H9 (cell line): ENCODE results near the gene L1TD1. TPM values are rescaled to one million over a fixed set of nuclear protein-coding genes. Genes with fewer than 3 reads are reported as not detected.

Experiments used
- DNase-seq: peaks from one replicate; pipeline ENCODE4 v3.0.0-alpha.2; 2017
- H2AFZ ChIP-seq: one replicate; pipeline ENCODE4 v1.6.1; 2013; ENCODE audit warnings: mild to moderate bottlenecking, low read length, control low read depth, moderate library complexity
- H2AK5ac ChIP-seq: 2 replicates; pipeline ENCODE4 v1.6.1; 2013; ENCODE audit warnings: low read length, control low read depth, mixed read lengths; ENCODE audit not compliant: insufficient read length
- H2BK120ac ChIP-seq: one replicate; pipeline ENCODE4 v1.6.1; 2013; ENCODE audit warnings: low read depth, mild to moderate bottlenecking, low read length, control low read depth, inconsistent platforms; ENCODE audit not compliant: poor library complexity, severe bottlenecking
- H2BK12ac ChIP-seq: 2 replicates; pipeline ENCODE4 v1.6.1; 2013; ENCODE audit warnings: low read length, control low read depth, mixed read lengths, low read depth; ENCODE audit not compliant: insufficient read length
- H2BK15ac ChIP-seq: 2 replicates; pipeline ENCODE4 v1.6.1; 2013; ENCODE audit warnings: low read depth, low read length, control low read depth
- H2BK20ac ChIP-seq: one replicate; pipeline ENCODE4 v1.6.1; 2013; ENCODE audit warnings: low read depth, mild to moderate bottlenecking, low read length, control low read depth, inconsistent platforms; ENCODE audit not compliant: poor library complexity, severe bottlenecking
- H2BK5ac ChIP-seq: 2 replicates; pipeline ENCODE4 v1.6.1; 2013; ENCODE audit warnings: low read length, control low read depth, mixed read lengths; ENCODE audit not compliant: insufficient read length
- H3K14ac ChIP-seq: 2 replicates; pipeline ENCODE4 v1.6.1; 2013; ENCODE audit warnings: low read length, control low read depth; ENCODE audit not compliant: insufficient read depth
- H3K18ac ChIP-seq: 2 replicates; pipeline ENCODE4 v1.6.1; 2013; ENCODE audit warnings: low read depth, mild to moderate bottlenecking, mixed read lengths, low read length, control low read depth; ENCODE audit not compliant: insufficient read length
- H3K23ac ChIP-seq: 2 replicates; pipeline ENCODE4 v1.6.1; 2013; ENCODE audit warnings: low read length, control low read depth, mixed read lengths, low read depth; ENCODE audit not compliant: insufficient read length
- H3K23me2 ChIP-seq: 2 replicates; pipeline ENCODE4 v1.6.1; 2013; ENCODE audit warnings: low read depth, mild to moderate bottlenecking, mixed read lengths, low read length, control low read depth; ENCODE audit not compliant: insufficient read length, poor library complexity, severe bottlenecking
- H3K27ac ChIP-seq: 2 replicates; pipeline ENCODE4 v1.5.1; 2013; ENCODE audit warnings: low read length, control low read depth, mixed read lengths, low read depth; ENCODE audit not compliant: insufficient read length
- H3K27me3 ChIP-seq: 2 replicates; pipeline ENCODE4 v1.6.1; 2013; ENCODE audit warnings: low read length, control low read depth, inconsistent platforms; ENCODE audit not compliant: insufficient read depth
- H3K4ac ChIP-seq: 2 replicates; pipeline ENCODE4 v1.6.1; 2013; ENCODE audit warnings: low read depth, mild to moderate bottlenecking, control low read depth, inconsistent platforms, low read length, moderate library complexity
- H3K4me1 ChIP-seq: 2 replicates; pipeline ENCODE4 v1.6.1; 2013; ENCODE audit warnings: low read length, control low read depth, inconsistent platforms; ENCODE audit not compliant: insufficient read depth
- H3K4me2 ChIP-seq: 2 replicates; pipeline ENCODE4 v1.6.1; 2013; ENCODE audit warnings: low read length, control low read depth, mixed read lengths; ENCODE audit not compliant: insufficient read length, insufficient read depth
- H3K56ac ChIP-seq: 2 replicates; pipeline ENCODE4 v1.6.1; 2013; ENCODE audit warnings: low read depth, mild to moderate bottlenecking, mixed read lengths, low read length, control low read depth; ENCODE audit not compliant: insufficient read length
- H3K79me1 ChIP-seq: 2 replicates; pipeline ENCODE4 v1.6.1; 2013; ENCODE audit warnings: low read depth, mild to moderate bottlenecking, moderate library complexity, low read length, control low read depth, inconsistent platforms; ENCODE audit not compliant: insufficient read depth, poor library complexity, severe bottlenecking
- H3K79me2 ChIP-seq: 2 replicates; pipeline ENCODE4 v1.6.1; 2013; ENCODE audit warnings: low read length, control low read depth, inconsistent platforms; ENCODE audit not compliant: insufficient read depth
- H3K9ac ChIP-seq: 2 replicates; pipeline ENCODE4 v1.6.1; 2013; ENCODE audit warnings: low read length, control low read depth, mixed read lengths; ENCODE audit not compliant: insufficient read length; ENCODE audit errors: extremely low read depth
- H3K9me3 ChIP-seq: one replicate; pipeline ENCODE4 v1.6.1; 2013; ENCODE audit warnings: low read depth, low read length, inconsistent platforms; ENCODE audit not compliant: control insufficient read depth
- H3T11ph ChIP-seq: one replicate; pipeline ENCODE4 v1.6.1; 2013; ENCODE audit warnings: mild to moderate bottlenecking, low read length, control low read depth, inconsistent platforms
- H4K20me1 ChIP-seq: one replicate; pipeline ENCODE4 v1.6.1; 2013; ENCODE audit not compliant: control insufficient read depth, insufficient read length, insufficient read depth
- H4K5ac ChIP-seq: 2 replicates; pipeline ENCODE4 v1.6.1; 2013; ENCODE audit warnings: low read depth, mild to moderate bottlenecking, mixed read lengths, low read length, control low read depth; ENCODE audit not compliant: insufficient read length
- H4K8ac ChIP-seq: replicated peaks from 2 replicates; pipeline ENCODE4 v1.6.1; 2013; ENCODE audit warnings: low read length, control low read depth, mixed read lengths, low read depth; ENCODE audit not compliant: insufficient read length
- H4K91ac ChIP-seq: 2 replicates; pipeline ENCODE4 v1.6.1; 2013; ENCODE audit warnings: low read depth, mild to moderate bottlenecking, moderate library complexity, mixed read lengths, low read length, control low read depth; ENCODE audit not compliant: insufficient read length
- H3K27ac Mint-ChIP-seq, 3 experiments: 2 replicates in 2 of 3; 3 replicates in 1 of 3; pipeline ENCODE4 v1.8.0; 2020 to 2021; ENCODE audit warnings: mixed read lengths in 3 of 3, mild to moderate bottlenecking in 1 of 3, moderate library complexity in 1 of 3
- H3K27me3 Mint-ChIP-seq: 2 replicates; pipeline ENCODE4 v1.8.0; 2021; ENCODE audit warnings: low read depth, mild to moderate bottlenecking, moderate library complexity, mixed read lengths
- H3K36me3 Mint-ChIP-seq, 3 experiments: 2 replicates in 2 of 3; 3 replicates in 1 of 3; pipeline ENCODE4 v1.8.0; 2020 to 2021; ENCODE audit warnings: low read depth in 3 of 3, mixed read lengths in 3 of 3; ENCODE audit not compliant: insufficient read depth in 1 of 3
- H3K4me1 Mint-ChIP-seq, 2 experiments: 2 replicates each; pipeline ENCODE4 v1.8.0; 2020; ENCODE audit warnings: mixed read lengths in 2 of 2
- H3K4me3 Mint-ChIP-seq, 2 experiments: 2 replicates in 1 of 2; 3 replicates in 1 of 2; pipeline ENCODE4 v1.8.0; 2020 to 2021; ENCODE audit warnings: mild to moderate bottlenecking in 2 of 2, mixed read lengths in 2 of 2, moderate library complexity in 1 of 2
- H3K9me3 Mint-ChIP-seq, 2 experiments: 2 replicates in 1 of 2; 3 replicates in 1 of 2; pipeline ENCODE4 v1.8.0; 2020; ENCODE audit warnings: mild to moderate bottlenecking in 2 of 2, mixed read lengths in 2 of 2, moderate library complexity in 1 of 2
- WGBS: extraction: QIAGEN DNeasy Blood & Tissue Kit; methylation state at CpG from one replicate; pipeline ENCODE4 v1.1.7; 2013; ENCODE audit warnings: missing lambda C conversion rate, low lambda C conversion rate, mixed read lengths; ENCODE audit not compliant: insufficient read length; ENCODE audit errors: extremely low coverage; 5-methylcytosine and 5-hydroxymethylcytosine counted together
- total RNA-seq: library from RNA; stranded (reverse); gene quantifications from 2 replicates; pipeline ENCODE4 v1.2.1, GENCODE V29; 2021
- TF ChIP-seq, protein P1 (sequence below): fragments of 200-600 bp; sonication (generic); conservative IDR thresholded peaks from 3 replicates; pipeline ENCODE4 v1.8.0; 2021; ENCODE audit warnings: antibody characterized with exemption, mild to moderate bottlenecking

L1TD1 gene
- total RNA-seq, 1 experiment from 2014 or later, result 422 TPM

- Histone ChIP-seq H2AK5ac (no peak overlapping the region), H3K14ac (no peak overlapping the region), H3K79me2 (no peaks in the 10 kb centered on the region), H2AFZ (no peak overlapping the region), H3K27me3 (no peaks in the 10 kb centered on the region), H3K27ac (no peak overlapping the region), H3K23ac (no peak overlapping the region), H3K18ac (no peak overlapping the region), H3K79me1 (no peaks in the 10 kb centered on the region), H4K91ac (no peak overlapping the region), H2BK12ac (no peak overlapping the region), H4K5ac (no peak overlapping the region), H2BK15ac (no peak overlapping the region), H3K4me2 (no peak overlapping the region), H2BK120ac (no peak overlapping the region), H3T11ph (no peak overlapping the region), H3K9me3 (no peaks in the 10 kb centered on the region), H3K23me2 (no peaks in the 10 kb centered on the region), H3K4ac (no peak overlapping the region), H4K20me1 (no peaks in the 10 kb centered on the region), H3K4me1 (peaks cover 7% of the 10 kb centered on the region; the same call in 1 of the 2 replicates), H2BK20ac (no peak overlapping the region), H3K9ac (no peak overlapping the region), H4K8ac (no peak overlapping the region), H3K56ac (no peak overlapping the region), H2BK5ac (no peak overlapping the region)
- no peaks in the 10 kb centered on the region for H3K9me3 Mint-ChIP-seq
- TF ChIP-seq, protein P1, sequence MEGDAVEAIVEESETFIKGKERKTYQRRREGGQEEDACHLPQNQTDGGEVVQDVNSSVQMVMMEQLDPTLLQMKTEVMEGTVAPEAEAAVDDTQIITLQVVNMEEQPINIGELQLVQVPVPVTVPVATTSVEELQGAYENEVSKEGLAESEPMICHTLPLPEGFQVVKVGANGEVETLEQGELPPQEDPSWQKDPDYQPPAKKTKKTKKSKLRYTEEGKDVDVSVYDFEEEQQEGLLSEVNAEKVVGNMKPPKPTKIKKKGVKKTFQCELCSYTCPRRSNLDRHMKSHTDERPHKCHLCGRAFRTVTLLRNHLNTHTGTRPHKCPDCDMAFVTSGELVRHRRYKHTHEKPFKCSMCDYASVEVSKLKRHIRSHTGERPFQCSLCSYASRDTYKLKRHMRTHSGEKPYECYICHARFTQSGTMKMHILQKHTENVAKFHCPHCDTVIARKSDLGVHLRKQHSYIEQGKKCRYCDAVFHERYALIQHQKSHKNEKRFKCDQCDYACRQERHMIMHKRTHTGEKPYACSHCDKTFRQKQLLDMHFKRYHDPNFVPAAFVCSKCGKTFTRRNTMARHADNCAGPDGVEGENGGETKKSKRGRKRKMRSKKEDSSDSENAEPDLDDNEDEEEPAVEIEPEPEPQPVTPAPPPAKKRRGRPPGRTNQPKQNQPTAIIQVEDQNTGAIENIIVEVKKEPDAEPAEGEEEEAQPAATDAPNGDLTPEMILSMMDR, result no peak
- WGBS, result no CpG with 5 or more reads among the region's 7 CpGs
- H3K4me3 Mint-ChIP-seq, result no peak overlapping the region
- no peaks in the 10 kb centered on the region for H3K27me3 Mint-ChIP-seq
- peak overlapping the region in 1 of 3 experiments; percentile 42; a peak in 3 of 7 replicates for H3K27ac Mint-ChIP-seq
- peaks cover 55 to 58% of the 10 kb centered on the region in 2 experiments for H3K4me1 Mint-ChIP-seq
- no peak for DNase-seq
- peaks cover 8 to 11% (median 9%) of the 10 kb centered on the region in 3 experiments; a peak in 6 of 7 replicates for H3K36me3 Mint-ChIP-seq
Observed at GRCh38 chr1:62233926-62234450, 39.3 kb downstream of the L1TD1 start.
